ENCODE data around the gene VDR.

GRCh38 chr12:47900131-47901062 is 4.4 kb downstream of the VDR start:
- TF ChIP-seq CTCF (optimal IDR thresholded peaks at IDR 0.05 in 1 of 3, IDR thresholded peaks at IDR 0.05 in 1 of 3, conservative IDR thresholded peaks at IDR 0.05 in 1 of 3; ENCODE audit: extremely low read depth in 1 of 3, insufficient read depth in 2 of 3, low read length in 3 of 3) (peak; percentile 38 to 73 (median 58)), EZH2 (IDR thresholded peaks at IDR 0.05; ENCODE audit: low read length) (no peak)
